GM12878 (cell line): ENCODE results near the gene DDIT4. TPM values are rescaled to one million over a fixed set of nuclear protein-coding genes. Genes with fewer than 3 reads are reported as not detected.

Experiments used
- ATAC-seq: fragments of 200-7000 bp; cut with Tn5 transposase; 3 replicates; pipeline ENCODE4 v1.9.1; 2020; ENCODE audit warnings: mild to moderate bottlenecking, moderate library complexity
- BruUV-seq: library from RNA; stranded (reverse); fragments of 400-500 nt; replicated peaks from 2 replicates; lab custom pipeline; 2021; lab: Mats Ljungman, UMichigan
- CTCF ChIA-PET: fragments of 300-600 bp; sonication (Branson Sonifier 250); formaldehyde crosslinking; extraction: SDS; loops from one replicate; lab custom pipeline; 2021; ENCODE audit warnings: inconsistent platforms; lab: Yijun Ruan, JAX
- POLR2A ChIA-PET: fragments of 350-600 bp; formaldehyde crosslinking; extraction: SDS; loops from one replicate; lab custom pipeline; 2021; ENCODE audit warnings: inconsistent platforms; lab: Charles Lee
- RAD21 ChIA-PET: fragments of 300-600 bp; sonication (Branson Sonifier 250); formaldehyde crosslinking; loops from one replicate; lab custom pipeline; 2023; ENCODE audit warnings: antibody characterized with exemption; ENCODE audit not compliant: unreplicated experiment; lab: Charles Lee
- SMC1A ChIA-PET: fragments of 300-600 bp; sonication (Branson Sonifier 250); formaldehyde crosslinking; loops from one replicate; lab custom pipeline; 2023; ENCODE audit not compliant: unreplicated experiment, uncharacterized antibody; lab: Charles Lee
- DNase-seq: peaks from one replicate; pipeline ENCODE4 v3.0.0-alpha.2; 2011; ENCODE audit warnings: low read depth, low spot score
- FAIRE-seq: peaks from 3 replicates; lab custom pipeline; 2011; peaks lifted over from hg19 to GRCh38; lab: Jason Lieb, UNC
- H2AFZ ChIP-seq: 2 replicates; pipeline ENCODE4 v1.6.0; 2011; ENCODE audit warnings: low read depth, low read length, control low read depth; ENCODE audit not compliant: control insufficient read depth
- H3K27ac ChIP-seq: 2 replicates; pipeline ENCODE4 v1.5.1; 2011; ENCODE audit warnings: control low read depth; ENCODE audit not compliant: control insufficient read depth, insufficient read depth
- H3K27me3 ChIP-seq, 2 experiments: replicated peaks in 1 of 2; 2 replicates each; pipeline versions ENCODE4 v1.6.0 to v1.6.1; 2011; ENCODE audit warnings: low read length in 1 of 2; ENCODE audit not compliant: control insufficient read depth in 2 of 2, insufficient read depth in 2 of 2
- H3K36me3 ChIP-seq, 2 experiments: 2 replicates each; pipeline ENCODE4 v1.5.1; 2011; ENCODE audit warnings: low read length in 1 of 2; ENCODE audit not compliant: control insufficient read depth in 2 of 2, insufficient read depth in 2 of 2
- H3K4me1 ChIP-seq: 2 replicates; pipeline ENCODE4 v1.6.1; 2011; ENCODE audit warnings: mild to moderate bottlenecking, low read length, moderate library complexity, mixed read lengths; ENCODE audit not compliant: control insufficient read depth, insufficient read depth
- H3K4me2 ChIP-seq: 2 replicates; pipeline ENCODE4 v1.6.0; 2011; ENCODE audit warnings: control low read depth; ENCODE audit not compliant: control insufficient read depth, insufficient read depth
- H3K4me3 ChIP-seq: fragments of 200-600 bp; sonication (generic); 2 replicates; pipeline ENCODE4 v1.5.1; 2016
- H3K79me2 ChIP-seq: 2 replicates; pipeline ENCODE4 v1.6.0; 2011; ENCODE audit warnings: low read length; ENCODE audit not compliant: control insufficient read depth, insufficient read depth
- H3K9ac ChIP-seq: 2 replicates; pipeline ENCODE4 v1.8.0; 2011; ENCODE audit warnings: low read length, control low read depth, mixed read lengths; ENCODE audit not compliant: control insufficient read depth, insufficient read depth
- H3K9me3 ChIP-seq: replicated peaks from 3 replicates; pipeline ENCODE4 v1.5.1; 2011; ENCODE audit warnings: mild to moderate bottlenecking, low read length; ENCODE audit not compliant: control insufficient read depth, insufficient read depth
- H4K20me1 ChIP-seq: 2 replicates; pipeline ENCODE4 v1.6.0; 2011; ENCODE audit not compliant: control insufficient read depth, insufficient read depth
- BHLHE40 ChIP-seq, 2 experiments: fragments of 450-650 bp in 1 of 2; IDR thresholded peaks; 2 replicates each; pipeline ENCODE4 v1.6.1; 2011 to 2017; ENCODE audit warnings: low read depth in 2 of 2, borderline replicate concordance in 1 of 2, improper control_type of control experiment in 1 of 2, low read length in 1 of 2, mild to moderate bottlenecking in 1 of 2
- CBFB ChIP-seq: IDR thresholded peaks from 2 replicates; pipeline ENCODE4 v1.6.1; 2016; ENCODE audit warnings: antibody characterized with exemption, low read depth
- CBX3 ChIP-seq: fragments of 200-600 bp; sonication (generic); IDR thresholded peaks from 2 replicates; pipeline ENCODE4 v1.6.1; 2016; ENCODE audit warnings: low read depth, borderline replicate concordance
- CEBPB ChIP-seq, 2 experiments: fragments of 150-350 bp in 1 of 2; IDR thresholded peaks; 2 replicates each; pipeline ENCODE4 v1.6.1; 2012 to 2014; ENCODE audit warnings: low read depth in 2 of 2, low read length in 2 of 2, borderline replicate concordance in 1 of 2, inconsistent platforms in 1 of 2
- FOXK2 ChIP-seq: fragments of 450-650 bp; IDR thresholded peaks from 2 replicates; pipeline ENCODE4 v1.6.1; 2017; ENCODE audit warnings: mild to moderate bottlenecking, moderate library complexity
- MEF2A ChIP-seq: IDR thresholded peaks from 2 replicates; pipeline ENCODE4 v1.6.1; 2011; ENCODE audit warnings: low read depth, mild to moderate bottlenecking, low read length, moderate library complexity; ENCODE audit not compliant: insufficient read depth
- MTA2 ChIP-seq: fragments of 450-650 bp; IDR thresholded peaks from 2 replicates; pipeline ENCODE4 v1.6.1; 2016; ENCODE audit warnings: low read depth, mild to moderate bottlenecking, moderate library complexity
- NBN ChIP-seq: fragments of 450-650 bp; IDR thresholded peaks from 2 replicates; pipeline ENCODE4 v1.6.1; 2016
- NR2C1 ChIP-seq: fragments of 450-650 bp; IDR thresholded peaks from 2 replicates; pipeline ENCODE4 v1.6.1; 2017; ENCODE audit warnings: antibody characterized with exemption, mild to moderate bottlenecking, moderate library complexity
- NRF1 ChIP-seq: conservative IDR thresholded peaks from 2 replicates; pipeline ENCODE4 v1.6.1; 2011; ENCODE audit warnings: mild to moderate bottlenecking, low read depth, low read length, improper control_type of control experiment
- POU2F2 ChIP-seq: IDR thresholded peaks from 3 replicates; pipeline ENCODE4 v1.6.1; 2011; ENCODE audit warnings: low read depth, mild to moderate bottlenecking, low read length, borderline replicate concordance
- SRF ChIP-seq, 2 experiments: IDR thresholded peaks; 2 replicates each; pipeline ENCODE4 v1.6.1; 2011; ENCODE audit warnings: low read depth in 2 of 2, low read length in 2 of 2, mild to moderate bottlenecking in 1 of 2, moderate library complexity in 1 of 2
- YY1 ChIP-seq: IDR thresholded peaks from 2 replicates; pipeline ENCODE4 v1.6.1; 2011; ENCODE audit warnings: low read depth, mild to moderate bottlenecking, low read length
- ZSCAN29 ChIP-seq: fragments of 450-650 bp; IDR thresholded peaks from 2 replicates; pipeline ENCODE4 v1.6.1; 2017; ENCODE audit warnings: mild to moderate bottlenecking, moderate library complexity
- ZZZ3 ChIP-seq: IDR thresholded peaks from 2 replicates; pipeline ENCODE4 v1.6.1; 2011; ENCODE audit warnings: low read depth; ENCODE audit not compliant: control insufficient read depth, insufficient read length
- WGBS: methylation state at CpG from one replicate; pipeline ENCODE4 v1.1.6; 2016; ENCODE audit warnings: low lambda C conversion rate; ENCODE audit not compliant: insufficient replicate concordance, insufficient coverage; ENCODE audit errors: missing lambda C conversion rate; 5-methylcytosine and 5-hydroxymethylcytosine counted together
- in situ Hi-C: fragments of 300-500 bp; cut with MboI; formaldehyde crosslinking; loops from 9 replicates; pipeline ENCODE4 v1.14.3; 2018; ENCODE audit warnings: mixed read lengths
- intact Hi-C: fragments of 100-400 bp; cut with micrococcal nuclease; formaldehyde crosslinking; loops from one replicate; pipeline ENCODE4 v1.14.2; 2022; ENCODE audit not compliant: unreplicated experiment
- polyA plus RNA-seq, 11 experiments: library from polyadenylated mRNA; depleted of rRNA in 4 of 11; unstranded in 6 of 11; stranded (reverse) in 5 of 11; fragments of >200 nt; fragmentation: Nextera tagmentation in 4 of 11; fragmentation: Illumina TruSeq in 1 of 11; extraction: Ambion mirVana in 4 of 11; extraction: Trizol in 1 of 11; gene quantifications; 1 replicate in 1 of 11; 2 replicates in 10 of 11; pipeline versions ENCODE4 v1.2.1 to v1.2.3, GENCODE V29; 2011 to 2016; ENCODE audit warnings: inconsistent platforms in 2 of 11, missing spikeins in 2 of 11, low read depth in 1 of 11
- total RNA-seq, 4 experiments: library from RNA; depleted of rRNA in 3 of 4; stranded (reverse); fragments of >200 nt in 3 of 4; fragmentation: Illumina TruSeq in 1 of 4; extraction: Trizol in 1 of 4; gene quantifications; 2 replicates each; pipeline versions ENCODE4 v1.2.1 to v1.2.3, GENCODE V29; 2013 to 2021
- TF ChIP-seq, protein P1 (sequence below): fragments of 450-650 bp; IDR thresholded peaks from 2 replicates; pipeline ENCODE4 v1.6.1; 2018; ENCODE audit warnings: borderline replicate concordance, mild to moderate bottlenecking; ENCODE audit not compliant: partially characterized antibody
- TF ChIP-seq, protein P2 (sequence below): IDR thresholded peaks from 2 replicates; pipeline ENCODE4 v1.6.1; 2011; ENCODE audit warnings: borderline replicate concordance, low read depth, mild to moderate bottlenecking, moderate library complexity, mixed read lengths, low read length; ENCODE audit not compliant: insufficient read depth; ENCODE audit errors: extremely low read length

Gene DDIT4
- total and polyA plus RNA-seq, 10 of the 15 experiments (the other 5 are each of a cell fraction or from before 2014, with no cell fraction given), result 2.1 to 277 (median 183) TPM

- TF ChIP-seq ZSCAN29 (no peak), MTA2 (no peak)
- TF ChIP-seq, protein P1, sequence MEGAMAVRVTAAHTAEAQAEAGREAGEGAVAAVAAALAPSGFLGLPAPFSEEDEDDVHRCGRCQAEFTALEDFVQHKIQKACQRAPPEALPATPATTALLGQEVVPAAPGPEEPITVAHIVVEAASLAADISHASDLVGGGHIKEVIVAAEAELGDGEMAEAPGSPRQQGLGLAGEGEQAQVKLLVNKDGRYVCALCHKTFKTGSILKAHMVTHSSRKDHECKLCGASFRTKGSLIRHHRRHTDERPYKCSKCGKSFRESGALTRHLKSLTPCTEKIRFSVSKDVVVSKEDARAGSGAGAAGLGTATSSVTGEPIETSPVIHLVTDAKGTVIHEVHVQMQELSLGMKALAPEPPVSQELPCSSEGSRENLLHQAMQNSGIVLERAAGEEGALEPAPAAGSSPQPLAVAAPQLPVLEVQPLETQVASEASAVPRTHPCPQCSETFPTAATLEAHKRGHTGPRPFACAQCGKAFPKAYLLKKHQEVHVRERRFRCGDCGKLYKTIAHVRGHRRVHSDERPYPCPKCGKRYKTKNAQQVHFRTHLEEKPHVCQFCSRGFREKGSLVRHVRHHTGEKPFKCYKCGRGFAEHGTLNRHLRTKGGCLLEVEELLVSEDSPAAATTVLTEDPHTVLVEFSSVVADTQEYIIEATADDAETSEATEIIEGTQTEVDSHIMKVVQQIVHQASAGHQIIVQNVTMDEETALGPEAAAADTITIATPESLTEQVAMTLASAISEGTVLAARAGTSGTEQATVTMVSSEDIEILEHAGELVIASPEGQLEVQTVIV, result no peak
Observed at GRCh38 chr10:72319416-72320254, 45.9 kb downstream of the DDIT4 start (continued).

GRCh38 chr10:72320676-72321247 is 47.0 kb downstream of the DDIT4 start:
- 1% methylated on average over 12 of the region's 12 CpGs for WGBS
- in situ Hi-C loops (no loop called here), intact Hi-C loops (loop anchor here (1.0 to 2.0 kb wide), 3 partner anchors 15 to 60 kb away; no protein-coding TSS in a partner anchor)
- no TSS peak for BruUV-seq
- Histone ChIP-seq H2AFZ (peak overlapping the region; percentile 15; the same call in 1 of the 2 replicates), H3K4me2 (peak overlapping the region; percentile 56), H3K27me3 (no peaks in the 10 kb centered on the region), H4K20me1 (no peaks in the 10 kb centered on the region), H3K9ac (peak overlapping the region; percentile 74), H3K79me2 (peaks cover 8% of the 10 kb centered on the region), H3K36me3 (no peaks in the 10 kb centered on the region), H3K27ac (peak overlapping the region; percentile 89), H3K9me3 (no peaks in the 10 kb centered on the region), H3K4me1 (peaks cover 59% of the 10 kb centered on the region), H3K4me3 (peak overlapping the region; percentile 43; the same call in 1 of the 2 replicates)
- ChIA-PET POLR2A (interaction anchor here (0.6 to 6.6 kb wide), 23 partner anchors 9 to 105 kb away, joined by 3 to 120 read pairs (median 8); partner anchors contain the start of genes ANAPC16, ASCC1 and DDIT4), SMC1A (interaction anchor here (0.8 to 7.4 kb wide), 17 partner anchors 9 to 188 kb away, joined by 3 to 103 read pairs (median 11); partner anchors contain the start of gene DDIT4), CTCF (interaction anchor here (0.6 to 7.4 kb wide), 15 partner anchors 9 to 272 kb away, joined by 3 to 59 read pairs (median 10); partner anchors contain the start of gene DDIT4), RAD21 (interaction anchor here (0.6 to 8.4 kb wide), 20 partner anchors 8 to 272 kb away, joined by 3 to 137 read pairs (median 8); partner anchors contain the start of genes ANAPC16, ASCC1 and DDIT4)
- FAIRE-seq, result peak; percentile 95
- DNase-seq, result peak; percentile 95
- ATAC-seq, result peak; percentile 79
- TF ChIP-seq SRF (IDR thresholded peaks at IDR 0.05; ENCODE audit: low read depth in 2 of 2, low read length in 2 of 2), result 0 out of 4 replicates have a peak, but pooled peaks of 1 of the 2 experiments have one; percentile 14
- TF ChIP-seq CBX3, result no peak
- TF ChIP-seq NRF1, result no peak
- TF ChIP-seq NR2C1, result no peak
- no peak for TF ChIP-seq ZZZ3
- TF ChIP-seq BHLHE40 (IDR thresholded peaks at IDR 0.05; ENCODE audit: borderline replicate concordance in 1 of 2, low read depth in 2 of 2, low read length in 1 of 2), result peak; percentile 41 to 46; a peak in 2 of 4 replicates
- peak; percentile 75; the same call in 1 of the 2 replicates for TF ChIP-seq CBFB
- TF ChIP-seq, protein P2, sequence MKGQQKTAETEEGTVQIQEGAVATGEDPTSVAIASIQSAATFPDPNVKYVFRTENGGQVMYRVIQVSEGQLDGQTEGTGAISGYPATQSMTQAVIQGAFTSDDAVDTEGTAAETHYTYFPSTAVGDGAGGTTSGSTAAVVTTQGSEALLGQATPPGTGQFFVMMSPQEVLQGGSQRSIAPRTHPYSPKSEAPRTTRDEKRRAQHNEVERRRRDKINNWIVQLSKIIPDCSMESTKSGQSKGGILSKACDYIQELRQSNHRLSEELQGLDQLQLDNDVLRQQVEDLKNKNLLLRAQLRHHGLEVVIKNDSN, result no peak
- 0 out of 2 replicates have a peak, but pooled peaks have one; percentile 41 for TF ChIP-seq YY1
- TF ChIP-seq NBN, result peak; percentile 92
- no peak for TF ChIP-seq FOXK2
- TF ChIP-seq POU2F2, result peak; percentile 78; the same call in 2 of the 3 replicates
- TF ChIP-seq MEF2A, result peak; percentile 54; the same call in 1 of the 2 replicates
- peak in 1 of 2 experiments; percentile 94; a peak in 2 of 4 replicates for TF ChIP-seq CEBPB (IDR thresholded peaks at IDR 0.05; ENCODE audit: borderline replicate concordance in 1 of 2, low read depth in 2 of 2, low read length in 2 of 2)
